A549 treated with RU486 at 1 μM for 4 hours (cell line): ENCODE data around the gene NACC2. TPM values are rescaled to one million over a fixed set of nuclear protein-coding genes. Genes with fewer than 3 reads are reported as not detected.

Source experiments
- total RNA-seq: library from RNA; stranded (reverse); fragments of 200-300 nt; extraction: Qiagen RNA extraction; gene quantifications from 5 replicates; pipeline ENCODE4 v1.2.3, GENCODE V29; 2022; ENCODE audit warnings: low read depth

NACC2 gene
- total RNA-seq: 21.4 to 31.4 TPM (median 30.0 TPM) in 5 replicates

DNA sequence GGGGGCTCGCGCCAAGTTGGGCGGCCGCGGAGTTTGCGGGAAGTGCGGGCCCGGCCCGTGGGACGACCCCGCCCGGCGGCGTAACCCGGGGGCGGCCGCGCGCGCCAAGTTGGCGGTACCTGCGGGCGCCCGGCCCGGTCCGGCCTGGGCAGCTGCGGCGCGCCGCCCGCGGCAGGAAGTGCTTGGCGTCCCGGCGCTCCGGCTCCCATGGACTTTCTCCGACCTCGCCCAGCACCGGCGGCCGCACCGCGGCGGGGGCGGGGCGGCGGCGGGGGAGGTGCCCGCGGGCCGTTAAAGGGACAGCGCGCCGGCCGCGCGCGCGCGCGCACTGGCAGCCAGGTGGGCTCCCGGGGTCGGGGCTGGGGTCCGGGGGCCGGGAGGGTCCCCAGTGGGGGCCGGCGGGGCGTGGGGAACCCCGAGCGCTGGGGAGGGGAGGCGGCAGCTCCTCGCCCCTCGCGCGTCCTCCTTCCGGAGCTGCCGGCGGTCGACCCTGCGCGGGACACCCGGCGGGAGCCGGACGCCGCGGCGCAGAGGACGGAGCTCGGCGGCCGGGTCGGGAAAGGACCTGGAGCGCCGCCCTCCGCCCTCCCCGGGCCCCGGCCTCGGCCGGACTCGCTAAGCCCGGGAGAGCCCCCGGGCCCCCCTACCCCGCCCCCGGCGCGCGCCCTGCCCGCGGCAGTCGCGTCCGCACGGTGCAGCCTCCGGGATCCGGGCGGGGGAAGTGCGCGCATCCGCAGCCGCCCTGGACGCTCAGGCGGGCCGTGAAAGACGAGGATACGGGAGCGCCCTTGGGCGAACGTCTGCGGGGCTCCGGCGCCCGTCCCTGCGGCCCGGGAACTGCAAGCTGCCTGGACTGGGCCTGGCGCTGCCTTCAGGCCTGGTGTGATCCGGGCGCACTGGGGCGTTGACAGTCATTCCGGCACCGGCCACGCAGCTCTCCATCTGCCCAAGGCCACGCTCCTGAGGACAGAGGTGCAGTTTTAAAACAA is at the start of gene NACC2:
NACC2 (minus strand) TSS at position 220 of the 989 bp plus-strand sequence. CDS start 44,768 bp downstream, outside the sequence.

GRCh38 chr9:136118320-136119060 is 23.4 kb upstream of the NACC2 start, which contains the start of gene TMEM250:
TSS of gene TMEM250 (minus strand) at chr9:136118875. CDS start at chr9:136116900, 1,975 bp downstream.

GRCh38 chr9:135961277-135961715 is 133.8 kb downstream of the NACC2 start, which contains the start of gene UBAC1:
TSS of gene UBAC1 (minus strand) at chr9:135961373. CDS start at chr9:135961162, 211 bp downstream.

Other genes starting within 250 kb of the NACC2 start
- 18.5 to 24.4 TPM (median 23.2 TPM) in 5 replicates for gene CAMSAP1, start 187.7 kb downstream of the NACC2 start, total RNA-seq
- 29.5 to 36.6 TPM (median 36.5 TPM) in 5 replicates for gene UBAC1, start 133.9 kb downstream of the NACC2 start, total RNA-seq
- gene TMEM250, start 23.6 kb upstream of the NACC2 start, total RNA-seq: 32.6 to 51.5 TPM (median 44.6 TPM) in 5 replicates
- 0.07 to 0.14 TPM (median 0.11 TPM) in 4 of 5 replicates, not detected in the other for gene LHX3, start 109.8 kb upstream of the NACC2 start, total RNA-seq
- gene QSOX2, start 150.5 kb upstream of the NACC2 start, total RNA-seq: 24.9 to 31.0 TPM (median 28.7 TPM) in 5 replicates
- gene CCDC187, start 208.8 kb upstream of the NACC2 start, total RNA-seq: 0.01 to 0.03 TPM (median 0.01 TPM) in 3 of 5 replicates, not detected in the others
- 8.4 to 13.6 TPM (median 10.7 TPM) in 5 replicates for gene GPSM1, start 232.2 kb upstream of the NACC2 start, total RNA-seq